GM15510 (cell line): ENCODE measurements around the gene TAF11L6.
"Not testable (repeated sequence)": the region's sequence is repeated elsewhere in the genome, so short reads cannot be mapped to it uniquely, and the experiment has no call there.

Experiments used
- POLR2A ChIP-seq: IDR thresholded peaks from 3 replicates; pipeline ENCODE4 v1.6.1; 2011; ENCODE audit warnings: borderline replicate concordance; ENCODE audit not compliant: insufficient read length; ENCODE audit errors: extremely low read depth

The TAF11L6 gene

GRCh38 chr5:17528369-17528768 is at the start of gene TAF11L6:
TAF11L6 (plus strand) TSS chr5:17528669.
- TF ChIP-seq POLR2A, result not testable (repeated sequence)

GRCh38 chr5:17481378-17481777 is 47.1 kb upstream of the TAF11L6 start:
- TF ChIP-seq POLR2A, result no peak

GRCh38 chr5:17482790-17483189 is 45.7 kb upstream of the TAF11L6 start:
- no peak for TF ChIP-seq POLR2A

DNA sequence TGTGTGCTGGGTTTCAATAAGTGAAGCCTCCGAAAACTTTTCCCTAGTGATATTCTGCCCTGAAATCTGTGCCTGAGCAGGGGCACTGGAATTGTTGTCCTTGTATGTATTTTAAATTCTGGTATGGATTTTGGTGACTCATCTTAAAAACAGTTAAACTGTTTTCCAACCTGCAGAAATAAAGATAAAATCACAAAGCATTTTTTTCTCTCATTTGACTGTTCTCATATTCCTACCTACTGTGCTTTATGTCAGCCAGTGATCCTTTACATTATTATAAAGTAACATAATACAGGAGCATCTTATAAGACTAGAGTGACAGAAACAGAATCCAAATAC is 41.3 kb upstream of the TAF11L6 start:
- no peak for TF ChIP-seq POLR2A

- TF ChIP-seq POLR2A, result no peak
Observed at GRCh38 chr5:17492770-17493169, 35.7 kb upstream of the TAF11L6 start.

DNA sequence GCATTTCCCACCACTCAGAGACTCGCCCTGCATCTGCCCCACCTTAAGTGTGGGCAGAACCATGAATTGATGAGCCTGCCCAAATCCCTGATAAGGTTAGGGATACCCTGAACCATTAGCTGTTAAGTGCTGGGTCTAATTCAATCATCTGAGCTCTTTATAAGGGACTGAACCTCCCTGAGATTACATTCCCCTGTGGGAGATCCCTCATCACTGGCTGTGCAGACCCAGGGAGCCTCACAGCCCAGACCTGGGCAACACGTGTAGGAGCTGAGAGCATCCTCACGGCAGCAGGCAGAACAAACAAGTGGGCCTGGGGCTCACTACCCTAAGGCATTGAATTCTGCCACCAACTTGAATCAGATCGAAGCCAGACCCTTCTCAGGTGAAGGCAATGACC is 31.0 kb upstream of the TAF11L6 start:
- TF ChIP-seq POLR2A, result no peak

DNA sequence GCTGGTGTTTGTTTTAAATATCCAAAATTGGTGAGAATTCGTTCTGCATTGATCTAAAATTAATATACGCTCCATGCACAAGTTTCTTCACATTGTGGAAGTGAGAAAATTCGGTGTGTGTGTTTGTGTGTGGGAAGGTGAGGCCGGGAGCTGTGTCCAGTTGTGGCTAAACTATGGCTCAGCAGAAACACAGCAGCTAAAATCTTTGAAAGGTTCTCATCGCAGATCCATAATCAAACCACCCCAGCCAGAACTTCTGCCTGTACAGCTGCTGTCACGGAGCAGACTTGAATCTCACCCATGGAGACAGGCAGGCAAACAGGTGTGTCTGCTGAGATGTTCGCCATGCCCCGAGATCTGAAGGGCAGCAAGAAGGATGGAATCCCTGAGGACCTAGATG is 30.5 kb upstream of the TAF11L6 start, which contains the start of gene TAF11L2:
Gene TAF11L2 (plus strand): TSS at position 301 of the 400 bp plus-strand sequence.
- TF ChIP-seq POLR2A, result not testable (repeated sequence)

- no peak for TF ChIP-seq POLR2A
Observed at GRCh38 chr5:17511775-17512325, 16.6 kb upstream of the TAF11L6 start.

GRCh38 chr5:17518067-17518466 is 10.4 kb upstream of the TAF11L6 start, which contains the start of gene TAF11L3:
TAF11L3 (plus strand) TSS chr5:17518367.
- TF ChIP-seq POLR2A, result not testable (repeated sequence)

DNA sequence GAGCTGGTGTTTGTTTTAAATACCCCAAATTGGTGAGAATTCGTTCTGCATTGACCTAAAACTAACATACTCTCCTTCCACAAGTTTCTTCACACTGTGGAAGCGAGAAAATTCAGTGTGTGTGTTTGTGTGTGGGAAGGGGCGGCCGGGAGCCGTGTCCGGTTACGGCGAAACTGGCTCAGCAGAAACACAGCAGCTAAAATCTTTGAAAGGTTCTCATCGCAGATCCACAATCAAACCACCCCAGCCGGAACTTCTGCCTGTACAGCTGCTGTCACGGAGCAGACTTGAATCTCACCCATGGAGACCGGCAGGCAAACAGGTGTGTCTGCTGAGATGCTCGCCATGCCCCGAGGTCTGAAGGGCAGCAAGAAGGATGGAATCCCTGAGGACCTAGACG is 7.0 kb upstream of the TAF11L6 start, which contains the start of gene TAF11L4:
Gene TAF11L4 (plus strand): TSS at position 301 of the 400 bp plus-strand sequence.
- TF ChIP-seq POLR2A, result not testable (repeated sequence)

GRCh38 chr5:17524935-17525334 is 3.5 kb upstream of the TAF11L6 start, which contains the start of gene TAF11L5:
TAF11L5 (plus strand) TSS chr5:17525235.
- not testable (repeated sequence) for TF ChIP-seq POLR2A
